Activated T-cell treated with anti-CD3 and anti-CD28 coated beads for 1 hour (primary cell): ENCODE results near the gene CRACR2A.

ENCODE experiments used
- DNase-seq: peaks from one replicate; pipeline ENCODE4 v3.0.0-alpha.2; 2020; ENCODE audit warnings: low read depth

Gene CRACR2A

GRCh38 chr12:3723916-3724805 lies 28.7 kb downstream of the CRACR2A start:
- DNase-seq, result no peak

GRCh38 chr12:3722368-3722767 lies 30.5 kb downstream of the CRACR2A start:
- DNase-seq, result no peak

- DNase-seq, result no peak
Observed at GRCh38 chr12:3720772-3721171, 32.1 kb downstream of the CRACR2A start.

GRCh38 chr12:3718100-3718499 lies 34.8 kb downstream of the CRACR2A start:
- no peak for DNase-seq

GRCh38 chr12:3717283-3717898 lies 35.5 kb downstream of the CRACR2A start:
- DNase-seq, result no peak

GRCh38 chr12:3715999-3716398 lies 36.9 kb downstream of the CRACR2A start:
- DNase-seq, result no peak

- no peak for DNase-seq
Observed at GRCh38 chr12:3713947-3714346, 39.0 kb downstream of the CRACR2A start.

- no peak for DNase-seq
Observed at GRCh38 chr12:3713483-3713882, 39.4 kb downstream of the CRACR2A start.

GRCh38 chr12:3712209-3712992 lies 40.5 kb downstream of the CRACR2A start:
- DNase-seq, result no peak

- no peak for DNase-seq
Observed at GRCh38 chr12:3705354-3705675, 47.6 kb downstream of the CRACR2A start.

- DNase-seq, result no peak
Observed at GRCh38 chr12:3704512-3705353, 48.2 kb downstream of the CRACR2A start.

- no peak for DNase-seq
Observed at GRCh38 chr12:3700861-3701260, 52.0 kb downstream of the CRACR2A start.

GRCh38 chr12:3698218-3698974 lies 54.5 kb downstream of the CRACR2A start:
- no peak for DNase-seq

GRCh38 chr12:3697311-3697870 lies 55.5 kb downstream of the CRACR2A start:
- DNase-seq, result no peak

GRCh38 chr12:3694673-3695072 lies 58.2 kb downstream of the CRACR2A start:
- DNase-seq, result no peak

GRCh38 chr12:3692616-3693365 lies 60.1 kb downstream of the CRACR2A start:
- DNase-seq, result no peak

- no peak for DNase-seq
Observed at GRCh38 chr12:3686463-3686862, 66.4 kb downstream of the CRACR2A start.

GRCh38 chr12:3685830-3686229 lies 67.1 kb downstream of the CRACR2A start:
- no peak for DNase-seq

- DNase-seq, result no peak
Observed at GRCh38 chr12:3684449-3685051, 68.4 kb downstream of the CRACR2A start.

- DNase-seq, result no peak
Observed at GRCh38 chr12:3683670-3684069, 69.2 kb downstream of the CRACR2A start.
